Cardiac fibroblast (primary cell): ENCODE results near the gene TLR3.
"Not testable (repeated sequence)": the region's sequence is repeated elsewhere in the genome, so short reads cannot be mapped to it uniquely, and the experiment has no call there.

Source experiments
- DNase-seq, 2 donors: peaks; one replicate each; pipeline versions ENCODE4 v3.0.0 to v3.0.0-alpha.2; 2010; ENCODE audit warnings: low read depth in 2 of 2
- H3K4me3 ChIP-seq, 2 donors: replicated peaks in 1 of 2; 1 replicate in 1 of 2; 2 replicates in 1 of 2; pipeline ENCODE4 v1.5.1; 2011; ENCODE audit warnings: low read depth in 2 of 2, low read length in 2 of 2, mild to moderate bottlenecking in 2 of 2, moderate library complexity in 1 of 2
- CTCF ChIP-seq: IDR thresholded peaks from one replicate; pipeline ENCODE4 v1.5.1; 2011; ENCODE audit warnings: low read depth, mild to moderate bottlenecking, low read length, inconsistent platforms

Gene TLR3

GRCh38 chr4:186032259-186032658 is 36.7 kb upstream of the TLR3 start:
- peak in 1 of 2 donors; percentile 24 for DNase-seq
- H3K4me3 ChIP-seq, result no peak overlapping the region
- TF ChIP-seq CTCF, result peak; percentile 23

- no peak for TF ChIP-seq CTCF
- DNase-seq, result no peak
- H3K4me3 ChIP-seq, result no peak overlapping the region
These were observed 35.9 kb upstream of the TLR3 start for GRCh38 chr4:186033027-186033426.

GRCh38 chr4:186034613-186035012 is 34.3 kb upstream of the TLR3 start:
- DNase-seq, H3K4me3 ChIP-seq: not testable (repeated sequence)

- H3K4me3 ChIP-seq, result no peak overlapping the region
- no peak for DNase-seq
- no peak for TF ChIP-seq CTCF
These were observed 31.9 kb upstream of the TLR3 start for GRCh38 chr4:186036976-186037581.

GRCh38 chr4:186037692-186038658 is 31.0 kb upstream of the TLR3 start:
- TF ChIP-seq CTCF, result peak; percentile 51
- peak; percentile 91 to 93 for DNase-seq
- no peak overlapping the region for H3K4me3 ChIP-seq

GRCh38 chr4:186039697-186040096 is 29.3 kb upstream of the TLR3 start:
- no peak overlapping the region for H3K4me3 ChIP-seq
- DNase-seq, result peak in 1 of 2 donors; percentile 10
- no peak for TF ChIP-seq CTCF

GRCh38 chr4:186040316-186040715 is 28.6 kb upstream of the TLR3 start:
- no peak for TF ChIP-seq CTCF
- no peak for DNase-seq
- H3K4me3 ChIP-seq, result no peak overlapping the region

- DNase-seq, H3K4me3 ChIP-seq: not testable (repeated sequence)
These were observed 21.5 kb upstream of the TLR3 start for GRCh38 chr4:186047501-186047900.

- DNase-seq, H3K4me3 ChIP-seq: not testable (repeated sequence)
These were observed 18.8 kb upstream of the TLR3 start for GRCh38 chr4:186050135-186050534.
